H1 (cell line): ENCODE measurements around the gene ABHD15. TPM values are rescaled to one million over a fixed set of nuclear protein-coding genes. Genes with fewer than 3 reads are reported as not detected.

ENCODE experiments used
- BRCA1 ChIP-seq: IDR thresholded peaks from 2 replicates; pipeline ENCODE4 v1.6.1; 2012; ENCODE audit warnings: low read depth, low read length, improper control_type of control experiment
- CBX5 ChIP-seq: fragments of 300-800, 300-1000 bp; sonication (generic); IDR thresholded peaks from 2 replicates; pipeline ENCODE4 v1.7.1; 2016; ENCODE audit warnings: antibody characterized with exemption, low read length, low read depth
- CHD2 ChIP-seq: IDR thresholded peaks from 2 replicates; pipeline ENCODE4 v1.6.1; 2012; ENCODE audit warnings: low read length, improper control_type of control experiment
- EGR1 ChIP-seq: IDR thresholded peaks from 2 replicates; pipeline ENCODE4 v1.6.1; 2011; ENCODE audit warnings: low read depth, low read length, borderline replicate concordance
- HDAC2 ChIP-seq, 2 experiments: fragments of 300-600 bp in 1 of 2; sonication (generic) in 1 of 2; IDR thresholded peaks; 2 replicates each; pipeline ENCODE4 v1.6.1; 2011 to 2012; ENCODE audit warnings: low read depth in 2 of 2, low read length in 2 of 2, mild to moderate bottlenecking in 2 of 2, moderate library complexity in 2 of 2, borderline replicate concordance in 1 of 2, inconsistent platforms in 1 of 2
- JUND ChIP-seq: IDR thresholded peaks from 2 replicates; pipeline ENCODE4 v1.6.1; 2011; ENCODE audit warnings: mild to moderate bottlenecking, improper control_type of control experiment, low read length
- KDM1A ChIP-seq: fragments of 200-600, 300-600 bp; sonication (generic); IDR thresholded peaks from 2 replicates; pipeline ENCODE4 v1.7.1; 2016; ENCODE audit warnings: mild to moderate bottlenecking, low read length, borderline replicate concordance
- SP4 ChIP-seq: IDR thresholded peaks from 2 replicates; pipeline ENCODE4 v1.6.1; 2012; ENCODE audit warnings: low read length, inconsistent platforms
- SUZ12 ChIP-seq: fragments of 200-600 bp; sonication (generic); IDR thresholded peaks from 2 replicates; pipeline ENCODE4 v1.6.1; 2012; ENCODE audit warnings: mild to moderate bottlenecking, inconsistent platforms, low read length, moderate library complexity, mixed read lengths
- TAF1 ChIP-seq: IDR thresholded peaks from 2 replicates; pipeline ENCODE4 v1.6.1; 2011; ENCODE audit warnings: mild to moderate bottlenecking, low read depth, low read length
- TAF7 ChIP-seq: optimal IDR thresholded peaks from 2 replicates; pipeline ENCODE3; 2011; ENCODE audit warnings: low read depth, mild to moderate bottlenecking, inconsistent platforms, low read length, moderate library complexity, borderline replicate concordance
- TBP ChIP-seq: IDR thresholded peaks from 2 replicates; pipeline ENCODE4 v1.6.1; 2011; ENCODE audit warnings: low read depth, low read length, improper control_type of control experiment
- polyA plus RNA-seq, 7 experiments: library from polyadenylated mRNA; depleted of rRNA in 3 of 7; stranded (reverse) in 5 of 7; unstranded in 2 of 7; fragments of >200 nt in 5 of 7; fragments of 200-250 nt in 2 of 7; gene quantifications; 1 replicate in 5 of 7; 2 replicates in 1 of 7; 4 replicates in 1 of 7; pipeline versions ENCODE4 v1.2.1 to v1.2.3, GENCODE V29; 2011 to 2013; ENCODE audit warnings: missing spikeins in 2 of 7, mixed read lengths in 2 of 7
- total RNA-seq: library from RNA; stranded (reverse); fragmentation: NEBNext Ultra II Directional; extraction: Animal tissue kit (Norgen Biotek cat#: 25700); gene quantifications from 2 replicates; pipeline ENCODE4 v1.2.1, GENCODE V29; 2021

Gene ABHD15
- total and polyA plus RNA-seq, 2 of the 8 experiments (the other 6 are each of a cell fraction or from before 2014, with no cell fraction given): 0.88 to 1.7 TPM

- TF ChIP-seq TBP (peak; percentile 67; the same call in 1 of the 2 replicates), HDAC2 (IDR thresholded peaks at IDR 0.05; ENCODE audit: borderline replicate concordance in 1 of 2, low read depth in 2 of 2, low read length in 2 of 2) (0 out of 4 replicates have a peak, but pooled peaks have one; percentile 29 to 54), BRCA1 (no peak), TAF7 (peak; percentile 70), JUND (no peak), KDM1A (no peak; the same call in 1 of the 2 replicates), SUZ12 (peak; percentile 67; the same call in 1 of the 2 replicates), TAF1 (0 out of 2 replicates have a peak, but pooled peaks have one; percentile 33), CBX5 (no peak), CHD2 (no peak), EGR1 (no peak), SP4 (no peak)
Measured at GRCh38 chr17:29565643-29566472, 979 bp downstream of the ABHD15 start (continued).
